Omental fat pad (tissue), 4 donors: ENCODE data around the gene CAPN5. TPM values are rescaled to one million over a fixed set of nuclear protein-coding genes. Genes with fewer than 3 reads are reported as not detected.
A peak's percentile ranks its signal among the peaks of the same experiment; 100 is the strongest.

Source experiments
- ATAC-seq: fragments of 150-250 bp; one replicate; pipeline ENCODE4 v1.9.1; 2016; ENCODE audit warnings: mild to moderate bottlenecking, moderate library complexity; ENCODE audit not compliant: low FRiP score
- DNase-seq: peaks from one replicate; pipeline ENCODE4 v3.0.0-alpha.2; 2019; ENCODE audit warnings: low spot score
- total RNA-seq, 4 donors: library from RNA; depleted of rRNA; stranded (reverse); fragments of >200 nt; gene quantifications; one replicate each; pipeline ENCODE4 v1.1.0, GENCODE V29; 2016
- TF ChIP-seq, protein P1 (sequence below), 3 donors: fragments of 450-650 bp; IDR thresholded peaks; one replicate each; pipeline ENCODE4 v1.5.1; 2016 to 2017; ENCODE audit warnings: antibody characterized with exemption in 3 of 3, mild to moderate bottlenecking in 3 of 3, moderate library complexity in 2 of 3

The CAPN5 gene
- total RNA-seq, 4 donors from 2014 or later, result 3.3 to 8.5 (median 4.7) TPM

DNA sequence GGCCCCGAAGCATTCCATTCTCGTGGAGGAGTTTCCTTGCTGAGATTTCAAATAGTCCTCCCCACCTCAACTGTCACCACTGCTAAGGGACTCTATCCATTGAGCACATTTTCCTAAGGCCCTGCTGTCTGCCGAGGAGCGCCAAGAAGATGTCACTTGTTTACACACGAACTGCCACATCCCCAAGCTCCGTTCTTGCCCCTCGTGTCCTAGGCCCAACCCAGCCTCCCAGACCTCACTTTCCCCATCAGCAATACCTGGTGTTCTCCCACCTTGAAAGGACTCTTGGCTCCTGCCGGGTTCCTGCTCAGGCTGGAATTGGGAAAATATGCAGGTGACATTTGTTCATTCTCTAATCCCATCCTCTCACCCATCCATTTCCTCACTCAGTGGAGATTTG lies 57.3 kb downstream of the CAPN5 start:
- TF ChIP-seq, protein P1, sequence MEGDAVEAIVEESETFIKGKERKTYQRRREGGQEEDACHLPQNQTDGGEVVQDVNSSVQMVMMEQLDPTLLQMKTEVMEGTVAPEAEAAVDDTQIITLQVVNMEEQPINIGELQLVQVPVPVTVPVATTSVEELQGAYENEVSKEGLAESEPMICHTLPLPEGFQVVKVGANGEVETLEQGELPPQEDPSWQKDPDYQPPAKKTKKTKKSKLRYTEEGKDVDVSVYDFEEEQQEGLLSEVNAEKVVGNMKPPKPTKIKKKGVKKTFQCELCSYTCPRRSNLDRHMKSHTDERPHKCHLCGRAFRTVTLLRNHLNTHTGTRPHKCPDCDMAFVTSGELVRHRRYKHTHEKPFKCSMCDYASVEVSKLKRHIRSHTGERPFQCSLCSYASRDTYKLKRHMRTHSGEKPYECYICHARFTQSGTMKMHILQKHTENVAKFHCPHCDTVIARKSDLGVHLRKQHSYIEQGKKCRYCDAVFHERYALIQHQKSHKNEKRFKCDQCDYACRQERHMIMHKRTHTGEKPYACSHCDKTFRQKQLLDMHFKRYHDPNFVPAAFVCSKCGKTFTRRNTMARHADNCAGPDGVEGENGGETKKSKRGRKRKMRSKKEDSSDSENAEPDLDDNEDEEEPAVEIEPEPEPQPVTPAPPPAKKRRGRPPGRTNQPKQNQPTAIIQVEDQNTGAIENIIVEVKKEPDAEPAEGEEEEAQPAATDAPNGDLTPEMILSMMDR (IDR thresholded peaks at IDR 0.05), result no peak
- ATAC-seq (no peak), DNase-seq (no peak)

DNA sequence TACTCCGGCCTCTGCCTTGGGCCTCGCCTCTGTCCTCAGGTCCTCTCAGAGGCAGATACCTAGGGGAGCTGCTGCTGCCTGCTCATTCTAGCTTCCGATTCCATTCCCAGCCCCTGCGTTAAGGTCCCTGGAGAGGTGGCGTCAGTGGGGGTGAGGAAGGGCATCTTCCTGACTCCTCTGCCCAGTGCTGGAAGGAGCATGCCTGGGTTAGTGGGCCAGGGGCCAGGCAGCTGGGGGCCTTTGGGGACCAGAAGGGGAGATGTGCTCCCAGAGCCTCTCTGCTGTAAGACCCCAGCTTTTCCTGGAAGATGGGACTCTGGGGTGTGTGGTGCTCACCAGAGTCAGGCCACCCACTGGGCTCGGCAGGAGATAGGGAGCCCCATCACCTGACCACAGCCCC lies 57.7 kb downstream of the CAPN5 start:
- TF ChIP-seq, protein P1 (IDR thresholded peaks at IDR 0.05), result no peak
- DNase-seq (no peak), ATAC-seq (no peak)

DNA sequence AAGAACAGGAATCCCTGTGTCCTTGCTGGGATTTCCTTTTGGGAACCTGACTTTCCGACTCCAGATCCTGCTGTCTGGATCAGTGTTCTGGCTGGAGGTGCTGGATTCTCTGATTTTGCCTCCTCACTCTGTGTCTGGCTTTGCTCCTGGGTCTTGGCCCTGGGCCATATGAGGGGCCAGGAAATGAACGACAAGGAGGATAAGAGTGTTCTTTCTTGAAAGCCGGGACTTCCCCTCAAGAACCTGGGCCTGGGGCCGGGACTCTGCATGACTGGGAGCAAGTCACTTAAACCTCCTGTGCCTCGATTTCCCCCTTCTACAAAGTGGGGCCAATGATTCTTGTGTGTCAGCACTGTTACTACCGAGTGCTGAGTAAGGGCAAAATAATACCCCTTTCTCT lies 58.4 kb downstream of the CAPN5 start:
- DNase-seq, result no peak
- TF ChIP-seq, protein P1 (IDR thresholded peaks at IDR 0.05), result no peak
- ATAC-seq, result no peak

DNA sequence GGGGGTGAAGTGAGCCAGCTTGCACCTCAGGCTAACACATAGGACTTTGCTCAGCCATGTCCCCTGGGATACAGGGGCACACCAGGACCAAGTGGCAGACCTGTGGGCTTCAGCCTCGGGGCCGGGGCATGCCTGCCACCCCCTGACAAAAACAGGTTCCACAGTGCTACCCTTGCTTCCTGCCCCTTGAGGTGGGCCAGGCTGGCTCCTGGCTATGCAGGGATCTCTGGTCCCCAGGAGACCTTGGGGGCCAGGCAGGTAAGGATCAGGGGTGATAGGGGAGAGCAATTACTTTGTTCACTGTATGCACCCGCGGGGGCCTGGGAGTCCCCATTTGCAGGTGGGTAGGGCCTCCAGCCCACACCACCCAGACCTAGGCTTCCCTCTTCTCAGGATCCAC lies 58.9 kb downstream of the CAPN5 start:
- TF ChIP-seq, protein P1 (IDR thresholded peaks at IDR 0.05), result no peak
- ATAC-seq, result no peak
- no peak for DNase-seq

DNA sequence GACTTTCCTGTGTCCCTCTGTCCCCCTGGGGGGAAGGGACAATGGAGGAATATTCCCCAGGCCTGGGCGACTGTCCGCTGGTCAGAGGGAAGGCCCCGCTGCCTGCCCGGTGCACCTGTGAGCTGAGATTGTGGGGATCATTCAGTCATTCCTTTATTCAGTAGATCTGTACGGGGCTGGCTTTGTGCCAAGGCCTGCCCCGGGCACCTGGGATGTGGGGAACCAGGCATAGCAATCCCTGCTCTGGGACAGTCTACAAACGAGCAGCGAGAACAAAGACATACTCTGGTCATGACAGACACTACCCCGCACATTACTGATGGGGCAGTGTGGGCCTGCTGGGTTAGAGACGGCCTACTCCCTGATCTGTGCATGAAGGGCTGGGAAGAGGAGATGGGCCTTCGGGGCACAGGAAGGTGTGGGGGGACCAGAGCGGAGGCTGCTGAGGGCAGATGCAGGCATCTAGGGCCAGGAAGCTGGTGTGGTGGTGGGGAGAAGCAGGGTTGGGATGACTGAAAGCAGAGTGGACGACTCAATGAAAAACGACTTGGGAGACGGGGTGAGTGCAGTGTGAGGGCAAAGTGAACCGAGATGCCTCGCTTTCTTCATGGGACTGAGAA lies 59.5 kb downstream of the CAPN5 start:
- DNase-seq (no peak), ATAC-seq (no peak)
- TF ChIP-seq, protein P1 (IDR thresholded peaks at IDR 0.05), result no peak

DNA sequence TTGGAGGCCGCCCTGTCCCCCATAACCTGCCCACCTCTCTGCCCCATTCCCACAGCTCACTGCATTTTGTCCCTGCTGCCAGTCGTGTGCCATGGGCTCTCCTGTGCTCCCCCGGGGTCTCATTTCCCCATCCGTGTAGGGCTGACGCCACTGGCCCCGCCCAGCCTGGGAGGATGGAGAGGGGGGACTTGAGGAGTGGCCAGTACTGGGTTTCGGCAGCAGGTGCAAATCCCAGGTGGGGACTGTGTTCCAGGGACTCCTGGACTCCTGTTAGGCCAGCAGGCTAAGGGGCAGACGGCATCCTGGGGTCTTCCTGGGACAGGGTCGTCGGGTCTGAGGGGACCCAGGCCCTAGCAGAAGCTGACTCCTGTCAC lies 60.1 kb downstream of the CAPN5 start:
- no peak for DNase-seq
- ATAC-seq, result peak; percentile 6
- TF ChIP-seq, protein P1 (IDR thresholded peaks at IDR 0.05), result no peak

DNA sequence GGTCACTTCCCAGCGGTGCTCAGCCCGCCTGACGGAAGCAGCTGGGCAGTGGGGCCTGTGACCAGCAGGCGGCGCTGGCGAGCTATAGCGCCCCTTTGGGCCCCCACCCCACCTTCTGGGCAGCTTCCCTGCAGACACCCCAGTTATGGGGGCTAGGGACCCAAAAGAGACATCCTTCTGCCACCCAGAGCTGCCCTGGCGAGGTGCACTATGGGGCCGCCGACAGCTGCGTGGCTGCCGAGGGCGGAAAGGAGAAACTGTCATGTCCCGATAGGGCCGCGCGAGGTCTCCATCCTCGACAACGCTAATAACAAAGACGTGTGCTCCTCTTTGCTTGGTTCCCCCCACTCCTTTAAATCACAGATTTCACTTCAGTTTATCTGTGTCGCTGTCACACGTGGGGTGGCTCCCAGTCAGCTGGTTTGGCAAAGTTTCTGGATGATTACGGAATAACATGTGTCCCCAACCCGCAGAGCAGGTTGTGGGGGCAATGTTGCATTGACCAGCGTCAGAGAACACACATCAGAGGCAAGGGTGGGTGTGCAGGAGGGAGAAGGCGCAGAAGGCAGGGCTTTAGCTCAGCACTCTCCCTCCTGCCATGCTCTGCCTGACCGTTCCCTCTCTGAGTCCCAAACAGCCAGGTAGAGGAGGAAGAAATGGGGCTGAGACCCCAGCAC lies 60.6 kb downstream of the CAPN5 start:
- DNase-seq, result no peak

More for the DNA sequence above, 60.6 kb downstream of the CAPN5 start:
- peak; percentile 44 for ATAC-seq
- TF ChIP-seq, protein P1 (IDR thresholded peaks at IDR 0.05), result peak in 2 of 3 donors; percentile 85 to 90
